Upper lobe of left lung (tissue), 4 donors: ENCODE results near the gene NOC4L.

Experiments used
- CTCF ChIP-seq, 6 experiments: fragments of 450-650 bp in 4 of 6; fragments of 200-600 bp in 2 of 6; sonication (generic) in 2 of 6; IDR thresholded peaks; one replicate each; pipeline ENCODE4 v1.5.1; 2016 to 2019; ENCODE audit warnings: antibody characterized with exemption in 6 of 6
- EP300 ChIP-seq, 4 donors: sonication (generic); formaldehyde crosslinking; IDR thresholded peaks; one replicate each; pipeline ENCODE4 v1.5.1; 2017; ENCODE audit warnings: antibody characterized with exemption in 4 of 4, control low read depth in 2 of 4
- POLR2A ChIP-seq, 4 donors: fragments of 450-650 bp; IDR thresholded peaks; one replicate each; pipeline ENCODE4 v1.5.1; 2016 to 2017; ENCODE audit warnings: antibody characterized with exemption in 4 of 4, mild to moderate bottlenecking in 2 of 4
- POLR2AphosphoS5 ChIP-seq, 2 donors: sonication (generic); formaldehyde crosslinking; IDR thresholded peaks; one replicate each; pipeline ENCODE4 v1.5.1; 2017; ENCODE audit warnings: antibody characterized with exemption in 2 of 2

GRCh38 chr12:132100306-132101065 lies 43.8 kb upstream of the NOC4L start:
- TF ChIP-seq CTCF (IDR thresholded peaks at IDR 0.05) (no peak), POLR2AphosphoS5 (IDR thresholded peaks at IDR 0.05) (no peak), POLR2A (IDR thresholded peaks at IDR 0.05) (no peak), EP300 (IDR thresholded peaks at IDR 0.05) (no peak)
